HL-60/S4 treated with phorbol 12-myristate 13-acetate at 8.2 ng/mL for 4 days and 3 days (cell line): Measurements from ENCODE around the gene PTGS2.
"Not testable (repeated sequence)": the region's sequence is repeated elsewhere in the genome, so short reads cannot be mapped to it uniquely, and the experiment has no call there.

ENCODE experiments used
- in situ Hi-C: fragments of 300-500 bp; cut with MboI; formaldehyde crosslinking; loops from 2 replicates; pipeline ENCODE4 v1.15.0; 2022; ENCODE audit warnings: low sequenced_read_pairs

PTGS2 gene

DNA sequence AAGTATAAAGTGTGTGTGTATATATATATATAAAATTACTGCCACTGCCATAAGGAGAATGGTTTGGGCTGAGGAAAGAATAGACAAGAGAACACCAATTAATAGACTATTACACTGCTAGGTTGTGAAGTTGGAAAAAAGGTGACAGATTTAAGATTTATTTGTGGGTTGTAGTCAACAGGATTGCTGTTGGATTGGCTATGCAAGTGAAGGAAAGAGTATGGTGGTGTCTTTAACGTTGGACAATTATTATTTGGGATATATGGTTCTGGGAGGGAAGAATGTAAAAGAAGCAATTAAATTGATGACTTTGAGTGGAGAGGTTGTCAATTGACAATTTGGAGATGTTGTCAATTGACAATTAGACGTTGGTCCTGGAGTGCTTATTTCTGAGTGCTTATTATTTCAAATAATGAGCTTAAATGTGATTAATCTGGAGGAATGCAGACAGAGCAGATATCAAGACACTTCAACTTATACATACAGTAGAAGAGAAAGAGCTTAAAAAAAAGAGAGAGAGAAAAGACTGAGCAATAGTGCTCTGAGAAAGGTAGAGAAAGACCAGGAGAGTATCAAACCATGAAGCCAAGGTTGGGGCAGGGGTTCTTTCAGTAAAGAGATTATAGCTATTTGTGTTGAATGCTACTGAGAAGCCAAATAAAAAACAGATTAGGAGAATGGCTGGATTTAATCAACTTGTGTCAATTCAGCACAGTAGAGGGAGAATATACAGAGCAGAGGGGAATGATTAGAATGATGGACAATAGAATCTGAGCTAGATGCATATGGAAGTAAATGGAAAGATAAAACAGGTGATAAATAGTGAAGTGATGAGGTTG is 9.7 kb downstream of the PTGS2 start:
- in situ Hi-C loops = no loop called here

GRCh38 chr1:186669784-186670183 is 10.4 kb downstream of the PTGS2 start:
- in situ Hi-C loops = not testable (repeated sequence)

- in situ Hi-C loops = not testable (repeated sequence)
These were observed 16.0 kb downstream of the PTGS2 start for GRCh38 chr1:186664217-186664616.

DNA sequence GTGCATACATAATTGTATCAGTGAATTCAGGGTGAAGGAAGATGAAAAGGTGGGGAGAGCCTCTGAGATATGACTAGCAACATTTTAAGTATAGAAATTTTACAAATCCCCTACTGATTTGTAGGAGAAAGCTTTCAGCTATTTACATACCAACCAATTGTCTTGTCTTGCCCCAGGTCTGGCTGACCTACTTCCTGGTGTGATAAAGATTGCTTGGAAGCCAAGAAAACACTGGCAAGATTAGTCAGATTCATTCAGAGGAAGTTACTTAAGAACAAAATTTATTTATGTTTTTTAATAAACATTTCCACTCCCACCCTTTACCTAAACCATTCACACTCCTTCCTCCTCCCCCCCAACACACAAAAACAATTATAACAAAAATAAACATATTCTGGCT is 17.5 kb downstream of the PTGS2 start:
- in situ Hi-C loops = no loop called here

GRCh38 chr1:186659890-186660341 is 20.3 kb downstream of the PTGS2 start:
- in situ Hi-C loops = no loop called here

DNA sequence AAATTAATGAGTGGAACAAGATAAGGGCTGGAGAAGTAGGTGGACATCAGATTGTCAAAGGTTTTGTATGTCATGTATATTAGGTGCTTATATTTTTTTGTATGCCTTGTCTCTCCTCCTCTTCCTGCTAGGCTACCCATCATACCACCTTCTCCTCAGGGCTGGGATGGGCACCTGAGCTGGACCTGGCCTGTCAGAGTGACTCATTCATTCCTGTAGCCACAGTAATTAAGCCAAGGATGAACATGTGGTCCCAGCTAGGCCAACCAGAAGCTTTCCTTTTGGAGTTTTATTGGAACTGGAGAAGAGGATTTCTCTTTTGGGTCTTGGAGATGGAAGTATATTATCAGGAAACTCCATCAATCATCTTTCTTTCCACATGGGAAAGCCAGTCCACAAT is 21.2 kb downstream of the PTGS2 start:
- in situ Hi-C loops = no loop called here

DNA sequence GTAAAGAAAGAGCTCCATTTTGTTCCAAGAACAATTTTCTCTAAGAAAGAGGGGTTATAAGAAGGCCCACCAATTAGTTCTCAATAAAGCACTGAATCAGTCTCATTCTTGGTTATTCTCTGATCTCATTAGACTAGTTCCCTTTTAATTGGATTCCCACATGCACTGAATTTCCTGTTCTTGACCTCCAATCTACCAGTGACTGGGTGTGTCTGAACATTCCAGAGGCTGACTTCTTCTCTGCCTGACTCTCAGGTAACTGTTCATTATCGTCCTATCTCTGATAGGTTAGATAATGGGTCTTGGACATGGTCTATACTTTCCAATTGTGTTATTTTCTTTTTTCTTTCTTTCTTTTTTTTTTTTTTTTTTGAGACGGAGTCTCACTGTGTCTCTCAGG is 22.7 kb downstream of the PTGS2 start:
- in situ Hi-C loops = no loop called here

DNA sequence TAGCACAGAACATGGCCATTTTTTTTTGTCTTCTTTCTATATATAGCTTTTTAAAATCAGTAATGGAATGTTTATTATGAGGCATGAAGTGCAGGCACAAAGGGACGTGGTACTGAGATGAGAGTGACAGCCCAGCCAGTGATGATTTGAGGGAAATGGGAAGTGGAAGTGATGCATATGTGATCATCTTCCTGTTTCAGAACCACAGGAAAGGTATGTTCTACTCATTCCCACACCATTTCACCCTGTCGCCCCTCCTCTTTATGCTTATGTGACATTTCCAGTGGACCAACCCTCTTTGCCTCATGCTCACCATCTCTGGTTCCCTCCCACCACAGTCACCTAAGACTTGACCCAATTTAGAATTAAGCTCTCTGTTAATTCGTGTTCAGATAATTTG is 24.3 kb downstream of the PTGS2 start:
- in situ Hi-C loops = no loop called here

- in situ Hi-C loops = no loop called here
These were observed 25.5 kb downstream of the PTGS2 start for GRCh38 chr1:186654741-186655140.

DNA sequence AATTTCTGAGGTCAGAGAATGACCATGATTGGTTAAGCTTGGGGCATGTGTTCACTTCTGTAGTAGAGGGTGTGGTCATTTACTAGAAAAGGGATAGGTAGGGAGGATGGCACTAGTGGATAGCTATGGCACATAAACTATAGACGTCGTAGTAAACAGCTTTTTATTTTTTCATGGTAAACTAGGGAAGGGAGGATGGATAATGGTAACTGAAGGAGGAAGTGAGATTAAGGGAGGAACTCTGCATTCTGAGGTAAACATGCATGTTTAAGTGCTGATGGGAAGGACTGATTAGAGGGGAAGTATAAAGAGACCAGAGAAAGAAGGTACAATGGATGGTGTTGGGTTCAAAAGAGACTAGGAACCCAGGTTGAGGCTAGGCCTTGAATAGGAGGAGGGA is 26.9 kb downstream of the PTGS2 start:
- in situ Hi-C loops = no loop called here

- in situ Hi-C loops = no loop called here
These were observed 31.6 kb downstream of the PTGS2 start for GRCh38 chr1:186648613-186649012.

DNA sequence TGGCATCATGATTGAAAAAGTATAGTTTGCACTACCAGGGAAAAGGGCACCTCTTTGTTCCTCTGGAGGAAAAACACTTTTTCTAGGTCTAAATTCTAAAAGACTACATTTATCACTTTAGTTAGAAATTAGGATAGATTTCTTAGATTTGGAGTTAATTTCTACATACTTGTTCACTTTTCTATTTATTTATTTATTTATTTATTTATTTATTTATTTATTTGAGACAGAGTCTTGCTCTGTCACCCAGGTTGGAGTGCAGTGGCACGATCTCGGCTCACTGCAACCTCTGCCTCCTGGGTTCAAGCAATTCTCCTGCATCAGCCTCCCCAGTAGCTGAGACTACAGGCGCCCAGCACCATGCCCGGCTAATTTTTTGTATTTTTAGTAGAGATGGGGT is 32.2 kb downstream of the PTGS2 start:
- in situ Hi-C loops = not testable (repeated sequence)

DNA sequence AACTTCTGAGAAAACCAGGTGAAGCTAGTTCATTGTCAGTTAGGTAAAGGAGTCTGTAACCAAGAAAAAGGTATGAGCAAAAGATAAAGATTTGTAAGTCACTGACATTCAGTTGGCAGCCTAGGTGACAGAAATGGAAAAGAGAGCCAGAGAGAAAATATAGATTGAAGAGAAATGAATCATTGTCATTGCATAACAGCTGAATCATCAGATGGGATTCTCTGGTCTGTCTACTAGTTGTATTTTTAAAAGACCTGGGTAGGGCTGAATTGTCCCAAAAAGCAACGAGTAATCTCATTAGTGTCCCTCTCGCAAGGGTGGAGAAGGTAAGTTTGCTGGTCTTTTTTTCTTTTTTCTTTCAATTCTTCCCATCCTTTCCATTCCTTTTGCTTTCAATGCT is 36.6 kb downstream of the PTGS2 start:
- in situ Hi-C loops = no loop called here

DNA sequence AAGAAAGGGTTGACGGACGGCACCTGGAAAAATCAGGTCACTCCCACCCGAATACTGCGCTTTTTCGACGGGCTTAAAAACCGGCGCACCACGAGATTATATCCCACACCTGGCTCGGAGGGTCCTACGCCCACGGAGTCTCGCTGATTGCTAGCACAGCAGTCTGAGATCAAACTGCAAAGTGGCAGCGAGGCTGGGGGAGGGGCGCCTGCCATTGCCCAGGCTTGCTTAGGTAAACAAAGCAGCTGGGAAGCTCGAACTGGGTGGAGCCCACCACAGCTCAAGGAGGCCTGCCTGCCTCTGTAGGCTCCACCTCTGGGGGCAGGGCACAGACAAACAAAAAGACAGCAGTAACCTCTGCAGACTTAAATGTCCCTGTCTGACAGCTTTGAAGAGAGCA is 42.7 kb downstream of the PTGS2 start:
- in situ Hi-C loops = not testable (repeated sequence)

- in situ Hi-C loops = no loop called here
These were observed 43.4 kb downstream of the PTGS2 start for GRCh38 chr1:186636786-186637185.

DNA sequence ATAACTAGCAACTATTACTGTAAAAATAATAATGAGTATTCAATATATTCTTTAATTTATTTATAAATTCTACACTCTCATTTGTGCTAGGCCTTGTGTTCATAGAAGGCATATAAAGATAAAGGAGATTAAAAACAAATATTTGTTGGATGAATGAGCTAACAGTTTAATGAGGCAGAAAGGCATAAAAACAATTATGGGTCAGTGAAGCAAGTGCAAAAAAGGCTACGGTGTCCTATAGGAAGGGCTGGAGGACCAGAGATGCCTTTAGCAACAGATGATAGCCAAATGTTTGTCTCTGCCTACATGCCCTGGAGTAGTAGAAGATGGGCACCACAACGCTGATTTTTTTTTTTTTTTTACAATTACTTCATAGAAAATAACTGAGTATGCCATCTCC is 45.7 kb downstream of the PTGS2 start:
- in situ Hi-C loops = no loop called here

DNA sequence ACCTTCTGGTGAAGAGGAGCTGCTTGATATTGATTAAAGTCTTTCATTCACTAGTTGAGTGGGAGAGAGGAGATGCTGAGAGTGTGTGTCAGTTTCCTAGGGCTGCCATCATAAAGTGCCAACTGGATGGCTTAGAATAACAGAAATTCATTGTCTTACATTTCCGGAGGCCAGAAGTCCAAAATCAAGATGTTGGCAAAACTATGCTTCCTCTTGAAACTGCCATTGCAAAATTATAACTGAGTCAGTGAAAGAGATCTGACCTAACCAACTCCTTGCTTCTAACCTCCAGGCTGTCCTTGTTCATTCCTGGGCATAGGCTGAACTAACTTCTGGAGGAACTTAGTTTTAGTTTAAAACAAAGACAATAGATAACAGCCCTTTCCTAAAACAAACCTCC is 47.1 kb downstream of the PTGS2 start:
- in situ Hi-C loops = no loop called here

DNA sequence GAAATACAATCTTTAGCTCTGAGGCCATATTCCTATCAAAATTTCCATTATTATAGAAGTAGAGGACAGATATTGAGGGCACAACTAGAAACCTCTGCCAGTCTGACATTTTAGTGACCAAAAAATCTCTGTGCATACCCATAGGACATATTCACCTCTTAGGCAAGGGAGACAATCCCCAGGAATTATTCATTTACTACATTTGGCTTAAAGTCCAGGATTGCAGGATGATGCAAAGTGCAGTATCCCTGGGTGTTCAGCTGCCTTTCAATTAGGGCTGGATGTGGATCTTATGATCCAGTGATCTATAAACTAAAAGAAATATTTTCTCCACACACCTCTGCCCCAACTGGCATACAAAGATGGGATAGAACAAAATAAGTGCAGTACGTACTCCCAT is 50.9 kb downstream of the PTGS2 start:
- in situ Hi-C loops = no loop called here

DNA sequence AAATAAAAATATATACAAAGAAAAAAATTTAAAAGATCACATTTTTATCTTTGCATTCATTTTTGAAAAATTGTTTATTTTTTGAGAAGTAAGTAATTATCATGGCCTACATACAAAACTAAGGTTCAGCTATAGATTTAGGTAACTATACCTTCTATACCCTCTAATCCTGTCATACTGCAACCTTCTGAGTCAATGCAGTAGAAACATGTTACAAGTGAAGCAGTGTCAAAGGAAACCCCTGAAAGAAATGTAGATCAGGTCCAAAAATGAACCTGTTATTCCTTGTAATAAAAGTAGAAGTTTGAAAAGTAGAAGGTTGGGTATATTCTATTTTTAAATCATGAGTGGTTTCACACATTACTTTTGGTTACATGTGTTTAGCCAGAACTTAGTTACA is 51.3 kb downstream of the PTGS2 start:
- in situ Hi-C loops = no loop called here

DNA sequence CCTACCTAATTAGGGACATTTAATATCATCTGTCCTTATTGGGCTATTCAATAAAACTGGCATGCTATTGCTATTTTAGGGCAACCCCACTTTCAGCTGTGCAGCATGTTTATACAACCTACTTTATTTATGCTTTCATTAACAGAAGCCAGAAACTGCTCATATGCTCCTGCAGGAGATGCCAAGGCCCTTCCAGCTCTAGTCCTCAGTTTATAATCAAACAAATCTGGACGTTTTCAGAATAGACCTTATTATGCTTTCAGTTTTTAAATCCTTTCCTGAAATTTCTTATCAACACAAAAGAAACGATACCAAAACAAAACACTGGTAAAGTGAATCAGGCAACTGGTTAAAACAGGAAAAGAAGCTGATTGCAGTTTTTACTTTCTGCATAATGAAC is 53.2 kb downstream of the PTGS2 start:
- in situ Hi-C loops = no loop called here

DNA sequence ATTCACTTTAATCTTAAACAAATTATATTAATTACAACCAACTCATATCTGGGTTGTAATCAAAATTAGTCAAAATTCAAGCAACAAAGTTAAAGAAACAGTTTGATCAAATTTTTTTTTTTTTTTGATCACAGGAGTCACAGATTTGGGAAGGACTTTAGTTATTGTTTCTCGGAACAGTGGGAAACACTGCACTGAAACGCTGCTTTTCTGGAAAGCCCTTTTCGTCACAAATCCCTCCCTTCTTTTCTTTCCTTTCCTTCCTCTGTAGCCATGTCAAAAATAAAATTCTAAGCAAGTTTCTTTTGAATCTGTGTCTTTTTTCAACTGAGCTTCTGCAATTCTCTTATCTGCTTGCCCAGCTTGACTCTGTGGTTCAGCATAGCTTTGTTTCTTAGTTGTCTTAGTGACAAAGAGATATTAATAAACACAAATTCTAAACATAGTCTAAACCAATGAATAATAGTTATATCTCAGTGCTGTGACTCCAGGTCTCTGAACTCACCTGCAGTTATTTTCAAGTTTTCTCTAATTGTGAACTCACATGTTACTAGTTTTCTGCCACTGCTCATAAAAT is 53.8 kb downstream of the PTGS2 start:
- in situ Hi-C loops = no loop called here

DNA sequence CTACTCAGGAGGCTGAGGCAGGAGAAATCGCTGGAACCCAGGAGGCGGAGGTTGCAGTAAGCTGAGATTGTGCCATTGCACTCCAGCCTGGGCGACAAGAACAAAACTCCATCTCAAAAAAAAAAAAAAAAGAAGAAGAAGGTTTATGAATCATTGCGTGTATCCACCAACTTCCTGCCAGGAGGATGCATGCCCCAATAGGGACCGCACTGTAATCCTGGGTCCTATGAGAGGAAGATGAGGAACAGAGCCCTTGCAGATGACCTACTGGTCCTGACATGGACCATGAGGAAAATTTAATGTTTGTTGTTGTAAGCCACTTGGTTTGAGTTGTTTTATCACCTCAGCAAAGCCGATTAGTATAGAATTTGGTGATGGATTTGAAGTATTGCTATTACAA is 56.7 kb downstream of the PTGS2 start:
- in situ Hi-C loops = no loop called here
